Activated effector memory CD4-positive, alpha-beta T cell treated with anti-CD3 and anti-CD28 coated beads, Interleukin-2, amount 50 U/mL, for 16 hours (primary cell): ENCODE measurements around the gene ARHGAP30.
"Not testable (repeated sequence)": the region's sequence is repeated elsewhere in the genome, so short reads cannot be mapped to it uniquely, and the experiment has no call there.

Experiments used
- DNase-seq: peaks from one replicate; pipeline ENCODE4 v3.0.0-alpha.2; 2020

Gene ARHGAP30

GRCh38 chr1:161069731-161070270 is at the start of gene ARHGAP30:
ARHGAP30 (minus strand) TSS chr1:161069891; CDS start chr1:161069624, 267 bp downstream.
- peak; percentile 92 for DNase-seq

GRCh38 chr1:161117759-161118581 is 48.3 kb upstream of the ARHGAP30 start, which contains the start of the genes NIT1 and PFDN2:
NIT1 (plus strand) TSS chr1:161118105; CDS start chr1:161118177, 72 bp downstream.
PFDN2 (minus strand) TSS chr1:161118037; CDS start chr1:161118026, 11 bp downstream.
- DNase-seq = peak; percentile 95

GRCh38 chr1:161115961-161116360 is 46.3 kb upstream of the ARHGAP30 start:
- DNase-seq = not testable (repeated sequence)

- DNase-seq = no peak
Observed at GRCh38 chr1:161115132-161115711, 45.5 kb upstream of the ARHGAP30 start.

- no peak for DNase-seq
Observed at GRCh38 chr1:161114556-161114955, 44.9 kb upstream of the ARHGAP30 start.

GRCh38 chr1:161113915-161114314 is 44.2 kb upstream of the ARHGAP30 start:
- no peak for DNase-seq

GRCh38 chr1:161111527-161111926 is 41.8 kb upstream of the ARHGAP30 start:
- no peak for DNase-seq

GRCh38 chr1:161111117-161111516 is 41.4 kb upstream of the ARHGAP30 start:
- DNase-seq = no peak

GRCh38 chr1:161106431-161106830 is 36.7 kb upstream of the ARHGAP30 start:
- no peak for DNase-seq

- no peak for DNase-seq
Observed at GRCh38 chr1:161100556-161100955, 30.9 kb upstream of the ARHGAP30 start.

GRCh38 chr1:161099090-161099802 is 29.6 kb upstream of the ARHGAP30 start:
- DNase-seq = no peak

- DNase-seq = peak; percentile 87
Observed at GRCh38 chr1:161098210-161099068, 28.7 kb upstream of the ARHGAP30 start, which contains the start of gene KLHDC9. KLHDC9 (plus strand) TSS chr1:161098361; CDS start chr1:161098536, 175 bp downstream.

- DNase-seq = no peak
Observed at GRCh38 chr1:161096530-161096929, 26.8 kb upstream of the ARHGAP30 start.

GRCh38 chr1:161096015-161096414 is 26.3 kb upstream of the ARHGAP30 start:
- DNase-seq = no peak

- no peak for DNase-seq
Observed at GRCh38 chr1:161095230-161095629, 25.5 kb upstream of the ARHGAP30 start.

- DNase-seq = no peak
Observed at GRCh38 chr1:161094481-161094880, 24.8 kb upstream of the ARHGAP30 start.

- peak; percentile 76 for DNase-seq
Observed at GRCh38 chr1:161092621-161093028, 22.9 kb upstream of the ARHGAP30 start.

- no peak for DNase-seq
Observed at GRCh38 chr1:161091796-161092507, 22.3 kb upstream of the ARHGAP30 start.

- no peak for DNase-seq
Observed at GRCh38 chr1:161091093-161091492, 21.4 kb upstream of the ARHGAP30 start.

- no peak for DNase-seq
Observed at GRCh38 chr1:161090617-161091016, 20.9 kb upstream of the ARHGAP30 start.

GRCh38 chr1:161089938-161090337 is 20.2 kb upstream of the ARHGAP30 start:
- no peak for DNase-seq
